ENCODE measurements around the gene ASB3. TPM values are rescaled to one million over a fixed set of nuclear protein-coding genes. Genes with fewer than 3 reads are reported as not detected.
A peak's percentile ranks its signal among the peaks of the same experiment; 100 is the strongest.
"Not testable (repeated sequence)": the region's sequence is repeated elsewhere in the genome, so short reads cannot be mapped to it uniquely, and the experiment has no call there.

Gene ASB3, protein sequence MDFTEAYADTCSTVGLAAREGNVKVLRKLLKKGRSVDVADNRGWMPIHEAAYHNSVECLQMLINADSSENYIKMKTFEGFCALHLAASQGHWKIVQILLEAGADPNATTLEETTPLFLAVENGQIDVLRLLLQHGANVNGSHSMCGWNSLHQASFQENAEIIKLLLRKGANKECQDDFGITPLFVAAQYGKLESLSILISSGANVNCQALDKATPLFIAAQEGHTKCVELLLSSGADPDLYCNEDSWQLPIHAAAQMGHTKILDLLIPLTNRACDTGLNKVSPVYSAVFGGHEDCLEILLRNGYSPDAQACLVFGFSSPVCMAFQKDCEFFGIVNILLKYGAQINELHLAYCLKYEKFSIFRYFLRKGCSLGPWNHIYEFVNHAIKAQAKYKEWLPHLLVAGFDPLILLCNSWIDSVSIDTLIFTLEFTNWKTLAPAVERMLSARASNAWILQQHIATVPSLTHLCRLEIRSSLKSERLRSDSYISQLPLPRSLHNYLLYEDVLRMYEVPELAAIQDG
- 10 to 100 TPM; 14.6 to 24.8 (median 21.2) TPM for total RNA-seq
- polyA plus RNA-seq = 10 to 100 TPM in 1 of 2 donors, 1 to 10 TPM in 1; 9.6 to 16.9 TPM
- long read RNA-seq, donor 1, transcript ASB3-202 (9 exons, 1,734 nt) = minor isoform, 27 of 161 reads
- long read RNA-seq, donor 1, transcript ASB3-201 (10 exons, 2,214 nt) = major isoform, 95 of 161 reads
- long read RNA-seq, donor 1, partial matches to known transcripts = 15 of 161 reads
- long read RNA-seq, donor 1, other reads (novel, unspliced or antisense) = 24 of 161 reads
- long read RNA-seq, donor 2, transcript ASB3-201 (10 exons, 2,214 nt) = major isoform, 10 of 13 reads
- long read RNA-seq, donor 2, partial matches to known transcripts = 0 of 13 reads
- long read RNA-seq, donor 2, other reads (novel, unspliced or antisense) = 0 of 13 reads
- long read RNA-seq, donor 3, transcript ASB3-201 (10 exons, 2,214 nt) = major isoform, 26 of 40 reads
- long read RNA-seq, donor 3, partial matches to known transcripts = 3 of 40 reads
- long read RNA-seq, donor 3, other reads (novel, unspliced or antisense) = 8 of 40 reads

DNA sequence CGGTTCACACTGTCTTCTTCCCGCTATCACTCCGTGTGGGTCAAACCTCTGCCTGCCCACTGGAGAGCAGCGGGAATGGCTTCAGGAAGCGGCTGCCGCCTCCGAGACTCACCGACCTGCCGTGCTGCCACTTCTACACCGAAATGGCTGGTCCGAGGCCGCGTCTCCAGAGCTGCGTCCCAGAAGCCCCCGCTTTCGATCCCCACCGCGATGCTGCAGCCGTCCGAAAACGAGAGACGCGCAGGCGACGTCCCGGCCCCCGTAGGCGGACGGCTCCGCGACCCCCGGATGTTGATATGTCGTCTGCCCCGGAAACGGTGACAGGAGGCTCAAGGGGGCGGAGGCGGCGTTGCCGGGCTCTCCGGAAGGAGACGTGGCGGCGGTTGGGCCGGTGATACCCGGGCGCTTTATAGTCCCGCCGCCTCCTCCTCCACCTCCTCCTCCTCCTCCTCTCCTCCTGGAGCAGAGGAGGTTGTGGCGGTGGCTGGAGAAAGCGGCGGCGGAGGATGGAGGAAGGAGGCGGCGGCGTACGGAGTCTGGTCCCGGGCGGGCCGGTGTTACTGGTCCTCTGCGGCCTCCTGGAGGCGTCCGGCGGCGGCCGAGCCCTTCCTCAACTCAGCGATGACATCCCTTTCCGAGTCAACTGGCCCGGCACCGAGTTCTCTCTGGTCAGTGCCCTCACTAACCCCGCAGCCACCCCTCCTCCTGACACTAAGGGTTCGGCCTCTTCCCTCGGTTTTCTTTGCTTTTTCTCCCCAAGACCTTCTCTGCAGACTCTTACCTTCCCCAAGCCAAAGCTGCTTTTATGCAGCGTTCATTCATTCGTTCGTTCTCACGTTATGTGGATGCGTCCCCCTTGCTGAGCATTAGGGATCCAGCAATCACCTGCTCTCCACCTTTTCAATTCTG is at the start of gene ASB3, which contains the start of gene ERLEC1:
Gene ASB3, minus strand, starts transcription at position 249 of the 909 bp plus-strand sequence. CDS start 21,381 bp downstream, outside the sequence.
Gene ERLEC1, plus strand, starts transcription at position 340 of the 909 bp plus-strand sequence. Its CDS starts 167 bp downstream, at position 507.
- no peaks in the 10 kb centered on the region for H3K27me3 ChIP-seq
- peak; percentile 85 to 93 (median 88) for DNase-seq
- intact Hi-C loops (cut with DNase I) = no loop called here
- no peaks in the 10 kb centered on the region for H3K9me3 ChIP-seq
- peak within 1 kb of the TSS in 1 of 2 donors; percentile 61 for H3K27ac ChIP-seq
- peaks cover 10% of the 10 kb centered on the region for H3K4me1 ChIP-seq (ENCODE audit: insufficient read depth)
- no peaks in the 10 kb centered on the region for H3K36me3 ChIP-seq
- WGBS, 3 donors = 0 to 1% (median 1%) methylated on average over 77 of the region's 77 CpGs
- TF ChIP-seq POLR2A (IDR thresholded peaks at IDR 0.05) = peak; percentile 51
- TF ChIP-seq, protein P1, sequence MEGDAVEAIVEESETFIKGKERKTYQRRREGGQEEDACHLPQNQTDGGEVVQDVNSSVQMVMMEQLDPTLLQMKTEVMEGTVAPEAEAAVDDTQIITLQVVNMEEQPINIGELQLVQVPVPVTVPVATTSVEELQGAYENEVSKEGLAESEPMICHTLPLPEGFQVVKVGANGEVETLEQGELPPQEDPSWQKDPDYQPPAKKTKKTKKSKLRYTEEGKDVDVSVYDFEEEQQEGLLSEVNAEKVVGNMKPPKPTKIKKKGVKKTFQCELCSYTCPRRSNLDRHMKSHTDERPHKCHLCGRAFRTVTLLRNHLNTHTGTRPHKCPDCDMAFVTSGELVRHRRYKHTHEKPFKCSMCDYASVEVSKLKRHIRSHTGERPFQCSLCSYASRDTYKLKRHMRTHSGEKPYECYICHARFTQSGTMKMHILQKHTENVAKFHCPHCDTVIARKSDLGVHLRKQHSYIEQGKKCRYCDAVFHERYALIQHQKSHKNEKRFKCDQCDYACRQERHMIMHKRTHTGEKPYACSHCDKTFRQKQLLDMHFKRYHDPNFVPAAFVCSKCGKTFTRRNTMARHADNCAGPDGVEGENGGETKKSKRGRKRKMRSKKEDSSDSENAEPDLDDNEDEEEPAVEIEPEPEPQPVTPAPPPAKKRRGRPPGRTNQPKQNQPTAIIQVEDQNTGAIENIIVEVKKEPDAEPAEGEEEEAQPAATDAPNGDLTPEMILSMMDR (IDR thresholded peaks at IDR 0.05) = no peak
- peak within 1 kb of the TSS; percentile 76 for H3K4me3 ChIP-seq

DNA sequence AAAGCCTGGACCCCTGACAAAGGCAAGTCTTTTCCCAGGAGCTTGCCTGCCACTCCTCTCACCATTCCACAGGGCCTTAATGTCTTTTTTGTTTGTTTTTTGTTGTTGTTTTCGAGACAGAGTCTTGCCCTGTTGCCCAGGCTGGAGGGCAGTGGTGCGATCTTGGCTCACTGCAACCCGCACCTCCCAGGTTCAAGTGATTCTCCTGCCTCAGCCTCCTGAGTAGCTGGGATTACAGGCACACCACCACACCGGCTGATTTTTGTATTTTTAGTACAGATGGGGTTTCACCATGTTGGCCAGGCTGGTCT is 43.2 kb upstream of the ASB3 start:
- H3K4me3 ChIP-seq; H3K9me3 ChIP-seq; intact Hi-C loops (cut with DNase I); H3K27me3 ChIP-seq; H3K36me3 ChIP-seq; H3K4me1 ChIP-seq (ENCODE audit: insufficient read depth); DNase-seq; H3K27ac ChIP-seq: not testable (repeated sequence)
- WGBS, 3 donors = 95 to 96% (median 95%) methylated on average over 4 of the region's 4 CpGs

DNA sequence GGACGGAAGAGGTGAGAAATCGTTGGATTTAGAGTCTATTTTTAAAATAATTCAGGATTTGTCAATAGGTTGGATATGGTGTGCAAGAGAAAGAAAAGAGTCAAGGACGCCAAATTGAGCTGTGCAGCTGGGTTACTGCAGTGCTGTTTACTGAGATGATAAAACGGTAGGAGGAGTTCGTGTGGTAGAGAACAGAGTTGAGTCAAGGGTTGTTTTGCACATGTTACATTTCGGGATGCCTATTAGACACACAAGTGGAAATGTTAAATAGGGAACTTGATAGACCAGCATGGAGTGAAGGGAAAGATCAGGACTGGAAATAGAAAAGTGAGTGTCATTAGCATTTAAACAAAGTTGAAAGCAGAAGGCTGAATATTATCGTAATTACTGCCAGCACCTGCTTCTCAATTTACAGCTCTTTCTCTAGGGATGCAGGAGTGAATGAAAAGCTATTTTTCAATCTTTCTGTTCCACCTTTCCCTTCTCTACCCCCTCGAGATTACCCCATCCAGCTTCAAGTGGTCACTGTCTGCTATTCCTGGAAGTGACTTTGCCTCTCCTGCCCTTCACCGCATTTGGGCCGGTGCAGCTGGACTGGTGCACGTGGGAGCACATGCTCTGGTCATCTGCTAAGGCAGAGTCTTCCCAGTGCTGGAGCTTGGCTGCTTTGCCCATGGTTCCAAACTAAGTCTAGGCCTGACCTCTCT is 42.7 kb upstream of the ASB3 start:
- 63 to 80% (median 77%) methylated on average over 11 of the region's 11 CpGs for WGBS, 3 donors
- H3K27me3 ChIP-seq = no peaks in the 10 kb centered on the region
- TF ChIP-seq, protein P1 (IDR thresholded peaks at IDR 0.05) = no peak
- TF ChIP-seq EP300 (IDR thresholded peaks at IDR 0.05) = no peak
- TF ChIP-seq POLR2A (IDR thresholded peaks at IDR 0.05) = no peak
- H3K9me3 ChIP-seq = no peaks in the 10 kb centered on the region
- DNase-seq = no peak
- no peaks in the 10 kb centered on the region for H3K36me3 ChIP-seq
- intact Hi-C loops (cut with DNase I) = no loop called here
- H3K4me1 ChIP-seq (ENCODE audit: insufficient read depth) = peaks cover 6% of the 10 kb centered on the region
- H3K27ac ChIP-seq = no peak overlapping the region
- H3K4me3 ChIP-seq = no peak overlapping the region

DNA sequence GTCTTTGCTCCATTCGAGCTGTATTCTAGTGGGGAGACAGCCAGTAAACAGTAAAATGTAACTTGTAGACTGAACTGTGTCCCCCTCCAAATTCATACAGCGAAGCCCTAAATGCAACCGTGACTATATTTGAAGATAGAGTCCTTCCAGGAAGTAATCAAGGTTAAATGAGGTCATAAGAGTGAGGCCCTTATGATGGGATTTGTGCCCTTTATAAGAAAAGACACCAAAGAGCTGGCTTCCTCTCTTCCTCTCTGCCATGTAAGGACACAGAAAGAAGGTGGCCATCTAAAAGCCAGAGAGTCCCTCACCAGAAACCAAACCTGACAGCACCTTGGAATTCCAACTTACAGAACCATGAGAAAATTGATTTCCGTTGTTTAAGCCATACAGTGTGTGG is 41.6 kb upstream of the ASB3 start:
- intact Hi-C loops (cut with DNase I) = no loop called here
- no peak overlapping the region for H3K27ac ChIP-seq

More for the DNA sequence above, 41.6 kb upstream of the ASB3 start:
- no peaks in the 10 kb centered on the region for H3K9me3 ChIP-seq
- no peak for TF ChIP-seq EP300 (IDR thresholded peaks at IDR 0.05)
- H3K36me3 ChIP-seq = no peaks in the 10 kb centered on the region
- DNase-seq = no peak
- peaks cover 6% of the 10 kb centered on the region for H3K4me1 ChIP-seq (ENCODE audit: insufficient read depth)
- H3K4me3 ChIP-seq = no peak overlapping the region
- WGBS, 3 donors = 92 to 94% (median 92%) methylated on average over 4 of the region's 4 CpGs
- no peaks in the 10 kb centered on the region for H3K27me3 ChIP-seq

Measured in ovary (tissue), 10 donors.